Activated naive CD4-positive, alpha-beta T cell treated with Interleukin-2 at 50 U/mL for 16 hours (primary cell): ENCODE data around the gene KRT84.
"Not testable (repeated sequence)": the region's sequence is repeated elsewhere in the genome, so short reads cannot be mapped to it uniquely, and the experiment has no call there.

ENCODE experiments used
- DNase-seq: peaks from one replicate; pipeline ENCODE4 v3.0.0-alpha.2; 2020

KRT84 gene

GRCh38 chr12:52410589-52411248 lies 25.3 kb upstream of the KRT84 start:
- DNase-seq = not testable (repeated sequence)

- DNase-seq = no peak
Observed at GRCh38 chr12:52407918-52408317, 22.5 kb upstream of the KRT84 start.

GRCh38 chr12:52405922-52406385 lies 20.5 kb upstream of the KRT84 start, which contains the start of gene KRT82:
Gene KRT82 (minus strand): TSS chr12:52406335. CDS start chr12:52406277, 58 bp downstream.
- no peak for DNase-seq

GRCh38 chr12:52404951-52405350 lies 19.5 kb upstream of the KRT84 start:
- DNase-seq = no peak

GRCh38 chr12:52403561-52403960 lies 18.1 kb upstream of the KRT84 start:
- no peak for DNase-seq

- DNase-seq = no peak
Observed at GRCh38 chr12:52402873-52403540, 17.6 kb upstream of the KRT84 start.

- DNase-seq = no peak
Observed at GRCh38 chr12:52402377-52402776, 16.9 kb upstream of the KRT84 start.

GRCh38 chr12:52401926-52402325 lies 16.5 kb upstream of the KRT84 start:
- DNase-seq = no peak

GRCh38 chr12:52401526-52401925 lies 16.1 kb upstream of the KRT84 start:
- DNase-seq = no peak

- DNase-seq = no peak
Observed at GRCh38 chr12:52400906-52401305, 15.5 kb upstream of the KRT84 start.

- no peak for DNase-seq
Observed at GRCh38 chr12:52399756-52400155, 14.3 kb upstream of the KRT84 start.

- no peak for DNase-seq
Observed at GRCh38 chr12:52398176-52398575, 12.7 kb upstream of the KRT84 start.

GRCh38 chr12:52396656-52397055 lies 11.2 kb upstream of the KRT84 start:
- no peak for DNase-seq

- DNase-seq = no peak
Observed at GRCh38 chr12:52395761-52396434, 10.4 kb upstream of the KRT84 start.

- DNase-seq = no peak
Observed at GRCh38 chr12:52394836-52395405, 9.5 kb upstream of the KRT84 start.

- DNase-seq = no peak
Observed at GRCh38 chr12:52392465-52393007, 7.1 kb upstream of the KRT84 start.

GRCh38 chr12:52391618-52392002 lies 6.2 kb upstream of the KRT84 start:
- no peak for DNase-seq

GRCh38 chr12:52390739-52391617 lies 5.5 kb upstream of the KRT84 start:
- DNase-seq = no peak

- DNase-seq = no peak
Observed at GRCh38 chr12:52389313-52390207, 4.1 kb upstream of the KRT84 start.

GRCh38 chr12:52387859-52388258 lies 2.4 kb upstream of the KRT84 start:
- no peak for DNase-seq

GRCh38 chr12:52383331-52383730 lies 2.1 kb downstream of the KRT84 start:
- no peak for DNase-seq
